GM12865 (cell line): Measurements from ENCODE around the gene ZCCHC2.

Experiments used
- DNase-seq: peaks from one replicate; pipeline ENCODE4 v3.0.0; 2010; ENCODE audit warnings: low read depth
- H3K4me3 ChIP-seq: 2 replicates; pipeline ENCODE4 v1.5.1; 2011; ENCODE audit warnings: mild to moderate bottlenecking, low read depth, low read length, control low read depth
- CTCF ChIP-seq: IDR thresholded peaks from 2 replicates; pipeline ENCODE4 v1.5.1; 2011; ENCODE audit warnings: low read length, control low read depth, low read depth, inconsistent platforms; ENCODE audit not compliant: insufficient read depth; ENCODE audit errors: missing control alignments

ZCCHC2 gene

GRCh38 chr18:62556397-62556796, 33.6 kb downstream of the ZCCHC2 start:
- DNase-seq: no peak
- no peak for TF ChIP-seq CTCF
- no peak overlapping the region for H3K4me3 ChIP-seq

GRCh38 chr18:62558015-62558663, 35.3 kb downstream of the ZCCHC2 start:
- H3K4me3 ChIP-seq: no peak overlapping the region
- no peak for TF ChIP-seq CTCF
- DNase-seq: peak; percentile 18

- TF ChIP-seq CTCF: no peak
- no peak overlapping the region for H3K4me3 ChIP-seq
- no peak for DNase-seq
These were observed 41.2 kb downstream of the ZCCHC2 start for GRCh38 chr18:62564044-62564443.

GRCh38 chr18:62566199-62566598, 43.4 kb downstream of the ZCCHC2 start:
- no peak for DNase-seq
- no peak overlapping the region for H3K4me3 ChIP-seq
- no peak for TF ChIP-seq CTCF

GRCh38 chr18:62566818-62567217, 44.0 kb downstream of the ZCCHC2 start:
- TF ChIP-seq CTCF: no peak
- DNase-seq: no peak
- H3K4me3 ChIP-seq: no peak overlapping the region

GRCh38 chr18:62569081-62569655, 46.3 kb downstream of the ZCCHC2 start:
- no peak overlapping the region for H3K4me3 ChIP-seq
- DNase-seq: no peak
- TF ChIP-seq CTCF: no peak

GRCh38 chr18:62571037-62571436, 48.2 kb downstream of the ZCCHC2 start:
- DNase-seq: no peak
- no peak for TF ChIP-seq CTCF
- H3K4me3 ChIP-seq: no peak overlapping the region
